Trophoblast cell (in vitro differentiated cells and primary cell): ENCODE data around the gene FOXK1.

Experiments used
- DNase-seq, 2 donors: peaks; one replicate each; pipeline ENCODE4 v3.0.0-alpha.2; 2016
- H2AFZ ChIP-seq: 2 replicates; pipeline ENCODE4 v1.6.1; 2013; ENCODE audit warnings: low read length, moderate library complexity, mild to moderate bottlenecking; ENCODE audit not compliant: insufficient read depth, poor library complexity
- H2AK5ac ChIP-seq: 2 replicates; pipeline ENCODE4 v1.6.1; 2013; ENCODE audit warnings: mild to moderate bottlenecking, low read length
- H2BK120ac ChIP-seq: 2 replicates; pipeline ENCODE4 v1.6.1; 2013; ENCODE audit warnings: low read length, mild to moderate bottlenecking, moderate library complexity; ENCODE audit not compliant: insufficient read depth, poor library complexity
- H2BK12ac ChIP-seq: 2 replicates; pipeline ENCODE4 v1.6.1; 2013; ENCODE audit warnings: mild to moderate bottlenecking, low read length, moderate library complexity
- H2BK5ac ChIP-seq: 2 replicates; pipeline ENCODE4 v1.6.1; 2013; ENCODE audit warnings: low read length, low read depth, moderate library complexity, mild to moderate bottlenecking; ENCODE audit not compliant: poor library complexity
- H3K14ac ChIP-seq: 2 replicates; pipeline ENCODE4 v1.6.1; 2013; ENCODE audit warnings: mild to moderate bottlenecking, low read length
- H3K18ac ChIP-seq: 2 replicates; pipeline ENCODE4 v1.6.1; 2013; ENCODE audit warnings: mild to moderate bottlenecking, low read length
- H3K23ac ChIP-seq: 2 replicates; pipeline ENCODE4 v1.6.1; 2013; ENCODE audit warnings: low read length
- H3K27ac ChIP-seq: 2 replicates; pipeline ENCODE4 v1.5.1; 2013; ENCODE audit warnings: low read depth, mild to moderate bottlenecking, inconsistent platforms, low read length, moderate library complexity
- H3K27me3 ChIP-seq: 2 replicates; pipeline ENCODE4 v1.6.1; 2013; ENCODE audit warnings: inconsistent platforms, mild to moderate bottlenecking, low read length, moderate library complexity; ENCODE audit not compliant: insufficient read depth
- H3K36me3 ChIP-seq, 2 experiments: 1 replicate in 1 of 2; 2 replicates in 1 of 2; pipeline ENCODE4 v1.6.1; 2013; ENCODE audit warnings: low read length in 2 of 2, mild to moderate bottlenecking in 2 of 2, moderate library complexity in 1 of 2; ENCODE audit not compliant: insufficient read depth in 2 of 2, control insufficient read depth in 1 of 2
- H3K4ac ChIP-seq: 2 replicates; pipeline ENCODE4 v1.6.1; 2013; ENCODE audit warnings: low read depth, mild to moderate bottlenecking, low read length, moderate library complexity
- H3K4me1 ChIP-seq, 2 experiments: 1 replicate in 1 of 2; 2 replicates in 1 of 2; pipeline ENCODE4 v1.6.1; 2013; ENCODE audit warnings: low read length in 2 of 2, mild to moderate bottlenecking in 2 of 2, moderate library complexity in 1 of 2; ENCODE audit not compliant: insufficient read depth in 2 of 2, control insufficient read depth in 1 of 2
- H3K4me2 ChIP-seq: 2 replicates; pipeline ENCODE4 v1.6.1; 2013; ENCODE audit warnings: inconsistent platforms, mild to moderate bottlenecking, low read length, moderate library complexity
- H3K4me3 ChIP-seq: 2 replicates; pipeline ENCODE4 v1.5.1; 2013; ENCODE audit warnings: mild to moderate bottlenecking, low read depth, low read length, inconsistent platforms
- H3K79me1 ChIP-seq: one replicate; pipeline ENCODE4 v1.6.1; 2013; ENCODE audit warnings: low read length
- H3K79me2 ChIP-seq: 2 replicates; pipeline ENCODE4 v1.6.1; 2013; ENCODE audit warnings: low read length, mild to moderate bottlenecking; ENCODE audit not compliant: control insufficient read depth, insufficient read depth, poor library complexity
- H3K9ac ChIP-seq: 2 replicates; pipeline ENCODE4 v1.6.1; 2013; ENCODE audit warnings: mild to moderate bottlenecking, low read length
- H3K9me3 ChIP-seq: 2 replicates; pipeline ENCODE4 v1.6.1; 2013; ENCODE audit warnings: low read depth, mild to moderate bottlenecking, control low read depth, inconsistent platforms, low read length; ENCODE audit not compliant: insufficient read depth
- H4K12ac ChIP-seq: 2 replicates; pipeline ENCODE4 v1.6.1; 2013; ENCODE audit warnings: low read depth, mild to moderate bottlenecking, low read length, moderate library complexity
- H4K8ac ChIP-seq: 2 replicates; pipeline ENCODE4 v1.6.1; 2013; ENCODE audit warnings: low read depth, mild to moderate bottlenecking, low read length, moderate library complexity
- H4K91ac ChIP-seq: one replicate; pipeline ENCODE4 v1.6.1; 2013; ENCODE audit warnings: low read depth, mild to moderate bottlenecking, low read length, moderate library complexity
- WGBS: extraction: QIAGEN DNeasy Blood & Tissue Kit; methylation state at CpG from one replicate; pipeline ENCODE4 v1.1.7; 2013; ENCODE audit warnings: missing lambda C conversion rate; ENCODE audit not compliant: insufficient read length, insufficient coverage; ENCODE audit errors: extremely low coverage; 5-methylcytosine and 5-hydroxymethylcytosine counted together

FOXK1 gene

DNA sequence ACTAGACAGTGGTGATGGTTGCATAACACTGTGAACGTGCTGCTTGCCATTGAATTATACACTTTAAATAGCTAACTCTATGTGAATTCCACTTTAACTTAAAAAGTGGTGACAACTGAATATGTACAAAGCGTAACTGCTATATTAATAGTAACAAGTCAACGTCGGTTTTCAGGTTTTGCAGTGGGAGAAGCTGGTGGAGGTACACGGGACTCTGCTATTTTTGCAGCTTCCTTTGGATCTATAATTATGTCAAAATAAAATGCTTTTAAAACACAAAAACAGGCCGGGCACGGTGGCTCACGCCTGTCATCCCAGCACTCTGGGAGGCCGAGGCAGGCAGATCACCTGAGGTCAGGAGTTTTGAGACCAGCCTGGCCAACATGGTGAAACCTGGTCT lies 114.4 kb downstream of the FOXK1 start:
- WGBS, result no CpG with 5 or more reads among the region's 9 CpGs

DNA sequence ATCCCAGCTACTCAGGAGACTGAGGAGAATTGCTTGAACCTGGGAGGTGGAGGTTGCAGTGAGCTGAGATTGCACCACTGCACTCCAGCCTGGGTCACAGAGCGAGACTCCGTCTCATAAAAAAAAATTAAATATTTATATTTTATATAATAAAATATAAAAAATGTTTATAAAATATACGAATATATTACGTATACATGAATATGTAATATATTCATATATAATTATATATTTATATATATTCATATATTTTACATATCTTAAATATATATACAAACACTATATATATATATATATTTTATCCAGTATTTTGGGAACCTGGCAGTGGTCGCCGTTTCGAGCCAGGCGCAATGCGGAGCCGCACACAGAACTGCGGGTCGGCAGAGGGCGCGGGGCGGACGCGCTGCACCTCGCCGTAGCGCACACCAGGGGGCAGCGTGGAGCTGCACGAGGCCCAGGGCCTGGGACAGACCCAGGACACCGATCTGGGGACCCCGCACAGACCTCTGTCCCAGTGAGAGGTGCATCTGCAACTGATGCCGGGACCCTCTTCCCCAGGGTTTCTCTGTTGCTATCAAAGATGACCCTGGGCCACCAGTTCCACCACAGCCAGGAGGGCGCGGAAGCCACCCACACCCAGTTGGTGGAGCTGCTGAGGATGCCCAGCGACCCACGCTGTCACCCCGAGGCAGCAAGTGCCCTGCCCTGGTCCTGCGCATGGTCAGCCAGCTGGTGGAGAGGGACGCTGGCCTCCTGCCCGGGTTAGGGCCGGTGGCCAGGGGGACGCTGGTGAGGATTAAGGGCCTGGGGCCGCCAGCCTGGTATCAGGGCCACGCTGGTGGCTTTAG lies 116.0 kb downstream of the FOXK1 start:
- no CpG with 5 or more reads among the region's 37 CpGs for WGBS

More for the DNA sequence above, 114.4 kb downstream of the FOXK1 start:
- H4K91ac ChIP-seq, result no peak overlapping the region
- H3K27me3 ChIP-seq, result no peaks in the 10 kb centered on the region
- no peak overlapping the region for H3K4me2 ChIP-seq
- no peak overlapping the region for H2BK120ac ChIP-seq
- no peaks in the 10 kb centered on the region for H3K79me2 ChIP-seq
- H3K9me3 ChIP-seq, result peaks cover 6% of the 10 kb centered on the region
- no peak overlapping the region for H3K18ac ChIP-seq
- no peak overlapping the region for H3K14ac ChIP-seq
- no peak overlapping the region for H2AK5ac ChIP-seq
- H3K4ac ChIP-seq, result no peak overlapping the region
- DNase-seq, result no peak
- H3K23ac ChIP-seq, result no peak overlapping the region
- H3K9ac ChIP-seq, result no peak overlapping the region
- no peak overlapping the region for H4K12ac ChIP-seq
- no peak overlapping the region for H2AFZ ChIP-seq
- no peak overlapping the region for H2BK12ac ChIP-seq
- H3K36me3 ChIP-seq, result peaks cover 14 to 19% of the 10 kb centered on the region in 2 experiments
- no peak overlapping the region for H2BK5ac ChIP-seq
- peaks cover 8 to 17% of the 10 kb centered on the region in 2 experiments for H3K4me1 ChIP-seq
- no peak overlapping the region for H3K27ac ChIP-seq
- H4K8ac ChIP-seq, result no peak overlapping the region
- H3K79me1 ChIP-seq, result no peaks in the 10 kb centered on the region
- H3K4me3 ChIP-seq, result no peak overlapping the region

DNA sequence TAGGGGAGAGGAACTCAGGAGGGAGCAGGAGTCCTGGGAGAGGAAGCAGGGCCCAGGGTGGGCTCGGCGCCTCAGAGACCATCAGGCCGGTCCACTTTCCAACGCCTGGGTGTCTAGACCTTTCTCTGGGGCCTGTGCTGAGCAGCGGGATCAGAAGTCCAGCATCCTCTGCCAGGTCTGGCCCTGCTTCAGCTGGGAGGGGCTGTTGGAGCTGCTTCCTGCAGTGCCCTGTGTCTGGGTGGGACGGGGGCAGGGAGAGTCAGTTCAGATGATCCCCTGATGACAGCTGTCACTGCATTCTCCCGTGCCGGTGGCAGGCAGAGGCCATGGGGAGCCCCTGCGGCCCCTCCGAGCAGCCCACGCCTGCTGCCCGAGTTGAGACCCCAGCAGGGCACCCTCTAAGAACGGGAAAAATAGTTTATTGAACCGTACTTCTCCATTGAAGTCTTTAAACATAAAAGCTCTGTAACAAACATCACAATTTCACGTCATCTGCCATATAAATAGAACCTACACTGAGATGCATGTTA lies 116.7 kb downstream of the FOXK1 start:
- Histone ChIP-seq H3K4me1 (peaks cover 2 to 5% of the 10 kb centered on the region in 2 experiments), H3K79me1 (no peaks in the 10 kb centered on the region), H3K27ac (no peak overlapping the region), H4K8ac (no peak overlapping the region), H3K23ac (no peak overlapping the region), H2AFZ (no peak overlapping the region), H3K18ac (no peak overlapping the region), H3K79me2 (no peaks in the 10 kb centered on the region), H3K4ac (no peak overlapping the region), H3K4me3 (no peak overlapping the region), H3K14ac (no peak overlapping the region), H4K91ac (no peak overlapping the region), H2AK5ac (no peak overlapping the region), H3K4me2 (no peak overlapping the region), H2BK5ac (no peak overlapping the region), H3K9ac (no peak overlapping the region), H3K27me3 (no peaks in the 10 kb centered on the region), H4K12ac (no peak overlapping the region), H3K9me3 (peaks cover 2% of the 10 kb centered on the region), H3K36me3 (no peaks in the 10 kb centered on the region), H2BK120ac (no peak overlapping the region), H2BK12ac (no peak overlapping the region)
- no peak for DNase-seq
- no CpG with 5 or more reads among the region's 15 CpGs for WGBS

More for the DNA sequence above, 116.0 kb downstream of the FOXK1 start:
- H3K23ac ChIP-seq, result no peak overlapping the region
- no peak overlapping the region for H2BK12ac ChIP-seq
- no peak overlapping the region for H3K9ac ChIP-seq
- H3K4me1 ChIP-seq, result peaks cover 6 to 10% of the 10 kb centered on the region in 2 experiments
- no peak overlapping the region for H3K14ac ChIP-seq
- peak overlapping the region; percentile 51 for H3K4me3 ChIP-seq
- no peaks in the 10 kb centered on the region for H3K79me2 ChIP-seq
- no peak overlapping the region for H3K27ac ChIP-seq
- H2BK120ac ChIP-seq, result no peak overlapping the region
- no peak overlapping the region for H4K8ac ChIP-seq
- H3K4ac ChIP-seq, result no peak overlapping the region
- peaks cover 0 to 5% of the 10 kb centered on the region in 2 experiments for H3K36me3 ChIP-seq
- peak; percentile 66 to 79 for DNase-seq
- H3K4me2 ChIP-seq, result no peak overlapping the region
- H2BK5ac ChIP-seq, result no peak overlapping the region
- no peaks in the 10 kb centered on the region for H3K27me3 ChIP-seq
- H4K12ac ChIP-seq, result no peak overlapping the region
- no peaks in the 10 kb centered on the region for H3K79me1 ChIP-seq
- no peak overlapping the region for H2AK5ac ChIP-seq
- peaks cover 5% of the 10 kb centered on the region for H3K9me3 ChIP-seq
- no peak overlapping the region for H2AFZ ChIP-seq
- no peak overlapping the region for H4K91ac ChIP-seq
- H3K18ac ChIP-seq, result no peak overlapping the region

DNA sequence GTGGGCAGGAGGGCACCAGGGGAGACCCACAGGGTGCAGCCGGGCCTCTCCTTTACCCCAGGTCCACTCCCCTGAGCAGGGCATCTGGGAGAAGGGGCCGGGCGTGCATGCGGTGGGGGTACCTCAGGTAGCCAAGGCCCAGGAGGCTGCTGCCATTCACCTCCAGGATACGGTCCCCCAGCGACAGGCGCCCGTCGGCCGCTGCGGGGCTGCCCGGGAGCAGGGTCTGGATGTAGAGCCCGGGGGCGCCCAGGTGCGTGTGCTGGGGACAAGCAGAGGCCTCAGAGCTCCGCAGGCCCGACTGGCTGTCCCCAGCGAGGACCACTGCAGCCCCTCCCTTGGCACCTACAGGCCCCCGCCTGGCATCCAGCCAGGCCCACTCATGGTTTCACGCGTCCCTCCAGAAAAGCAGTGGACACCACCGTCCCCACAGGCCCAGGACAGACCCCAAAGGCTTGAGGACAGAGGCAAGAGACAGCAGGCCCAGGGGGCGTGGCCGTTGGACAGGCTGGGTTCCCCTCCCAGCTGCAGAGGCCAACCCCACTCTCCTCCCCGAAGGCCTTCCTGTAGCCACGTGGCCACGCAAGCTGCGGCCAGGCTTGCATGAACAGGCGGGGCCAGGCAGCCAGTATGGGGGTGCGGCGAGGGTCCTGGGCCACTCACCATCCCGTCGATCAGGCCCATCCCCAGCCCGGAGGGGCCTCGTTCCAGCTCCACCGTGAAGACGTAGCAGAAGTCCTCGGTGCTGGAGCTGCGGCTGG lies 117.6 kb downstream of the FOXK1 start:
- no peaks in the 10 kb centered on the region for H3K36me3 ChIP-seq
- H3K4me3 ChIP-seq, result no peak overlapping the region
- WGBS, result no CpG with 5 or more reads among the region's 39 CpGs

More for the DNA sequence above, 117.6 kb downstream of the FOXK1 start:
- H3K79me1 ChIP-seq, result no peaks in the 10 kb centered on the region
- no peak overlapping the region for H2BK12ac ChIP-seq
- H4K8ac ChIP-seq, result no peak overlapping the region
- H3K4me1 ChIP-seq, result peaks cover 2 to 4% of the 10 kb centered on the region in 2 experiments
- H3K27ac ChIP-seq, result no peak overlapping the region
- H2AK5ac ChIP-seq, result no peak overlapping the region
- no peak for DNase-seq
- no peak overlapping the region for H3K23ac ChIP-seq
- no peak overlapping the region for H3K4ac ChIP-seq
- peaks cover 2% of the 10 kb centered on the region for H3K9me3 ChIP-seq
- no peak overlapping the region for H4K12ac ChIP-seq
- H3K79me2 ChIP-seq, result no peaks in the 10 kb centered on the region
- H2BK5ac ChIP-seq, result no peak overlapping the region
- no peak overlapping the region for H3K9ac ChIP-seq
- H3K18ac ChIP-seq, result no peak overlapping the region
- no peak overlapping the region for H3K14ac ChIP-seq
- H2AFZ ChIP-seq, result no peak overlapping the region
- no peak overlapping the region for H2BK120ac ChIP-seq
- H4K91ac ChIP-seq, result no peak overlapping the region
- H3K27me3 ChIP-seq, result no peaks in the 10 kb centered on the region
- no peak overlapping the region for H3K4me2 ChIP-seq
